Adipocyte (in vitro differentiated cells): Measurements from ENCODE around the gene RASGRF2.
"Not testable (repeated sequence)": the region's sequence is repeated elsewhere in the genome, so short reads cannot be mapped to it uniquely, and the experiment has no call there.

Experiments used
- DNase-seq: peaks from one replicate; pipeline ENCODE4 v3.0.0-alpha.2; 2015; ENCODE audit warnings: low read depth
- H3K27me3 ChIP-seq: replicated peaks from 2 replicates; pipeline ENCODE4 v1.7.0; 2013; ENCODE audit warnings: mild to moderate bottlenecking, low read length, moderate library complexity; ENCODE audit not compliant: control insufficient read depth, insufficient read depth
- H3K36me3 ChIP-seq: 2 replicates; pipeline ENCODE4 v1.7.0; 2013; ENCODE audit warnings: low read length, mild to moderate bottlenecking, moderate library complexity; ENCODE audit not compliant: control insufficient read depth, insufficient read depth, severe bottlenecking
- H3K4me1 ChIP-seq: 2 replicates; pipeline ENCODE4 v1.7.0; 2013; ENCODE audit warnings: mild to moderate bottlenecking, low read length, moderate library complexity; ENCODE audit not compliant: control insufficient read depth, insufficient read depth
- H3K4me3 ChIP-seq: 2 replicates; pipeline ENCODE4 v1.7.0; 2013; ENCODE audit warnings: mild to moderate bottlenecking, low read length, moderate library complexity
- H3K9ac ChIP-seq: 2 replicates; pipeline ENCODE4 v1.7.0; 2013; ENCODE audit warnings: mild to moderate bottlenecking, low read length, moderate library complexity
- H3K9me3 ChIP-seq: 2 replicates; pipeline ENCODE4 v1.7.0; 2013; ENCODE audit warnings: mild to moderate bottlenecking, low read length, moderate library complexity; ENCODE audit not compliant: control insufficient read depth

Gene RASGRF2

GRCh38 chr5:81052325-81052724 is 92.2 kb downstream of the RASGRF2 start:
- Histone ChIP-seq H3K4me1 (no peaks in the 10 kb centered on the region), H3K36me3 (no peaks in the 10 kb centered on the region), H3K9ac (no peak overlapping the region), H3K4me3 (no peak overlapping the region), H3K9me3 (peaks cover 3% of the 10 kb centered on the region), H3K27me3 (peaks cover 7% of the 10 kb centered on the region)
- DNase-seq: no peak

- not testable (repeated sequence) for H3K36me3 ChIP-seq, H3K9me3 ChIP-seq, H3K4me1 ChIP-seq, H3K27me3 ChIP-seq, H3K4me3 ChIP-seq, H3K9ac ChIP-seq, DNase-seq
Measured at GRCh38 chr5:81053282-81053681, 93.1 kb downstream of the RASGRF2 start.

GRCh38 chr5:81058121-81058520 is 98.0 kb downstream of the RASGRF2 start:
- Histone ChIP-seq H3K27me3 (no peaks in the 10 kb centered on the region), H3K36me3 (no peaks in the 10 kb centered on the region), H3K4me1 (no peaks in the 10 kb centered on the region), H3K9me3 (peaks cover 3% of the 10 kb centered on the region), H3K4me3 (no peak overlapping the region), H3K9ac (no peak overlapping the region)
- DNase-seq: no peak

- no peaks in the 10 kb centered on the region for H3K9me3 ChIP-seq
- no peak for DNase-seq
- H3K4me1 ChIP-seq: no peaks in the 10 kb centered on the region
- H3K27me3 ChIP-seq: no peaks in the 10 kb centered on the region
- no peak overlapping the region for H3K9ac ChIP-seq
- H3K36me3 ChIP-seq: no peaks in the 10 kb centered on the region
- no peak overlapping the region for H3K4me3 ChIP-seq
Measured at GRCh38 chr5:81065492-81065891, 105.3 kb downstream of the RASGRF2 start.

GRCh38 chr5:81066102-81066501 is 105.9 kb downstream of the RASGRF2 start:
- H3K4me3 ChIP-seq: no peak overlapping the region
- DNase-seq: no peak
- no peaks in the 10 kb centered on the region for H3K9me3 ChIP-seq
- no peaks in the 10 kb centered on the region for H3K27me3 ChIP-seq
- no peak overlapping the region for H3K9ac ChIP-seq
- H3K36me3 ChIP-seq: no peaks in the 10 kb centered on the region
- H3K4me1 ChIP-seq: no peaks in the 10 kb centered on the region

- Histone ChIP-seq H3K4me1 (no peaks in the 10 kb centered on the region), H3K4me3 (no peak overlapping the region), H3K27me3 (no peaks in the 10 kb centered on the region), H3K9ac (no peak overlapping the region), H3K36me3 (no peaks in the 10 kb centered on the region), H3K9me3 (no peaks in the 10 kb centered on the region)
- peak; percentile 30 for DNase-seq
Measured at GRCh38 chr5:81067406-81067805, 107.2 kb downstream of the RASGRF2 start.

GRCh38 chr5:81068063-81068462 is 107.9 kb downstream of the RASGRF2 start:
- Histone ChIP-seq H3K4me1 (no peaks in the 10 kb centered on the region), H3K9ac (no peak overlapping the region), H3K36me3 (no peaks in the 10 kb centered on the region), H3K27me3 (no peaks in the 10 kb centered on the region), H3K4me3 (no peak overlapping the region), H3K9me3 (no peaks in the 10 kb centered on the region)
- DNase-seq: no peak

- Histone ChIP-seq H3K4me1 (no peaks in the 10 kb centered on the region), H3K27me3 (no peaks in the 10 kb centered on the region), H3K36me3 (no peaks in the 10 kb centered on the region), H3K4me3 (no peak overlapping the region), H3K9ac (no peak overlapping the region), H3K9me3 (no peaks in the 10 kb centered on the region)
- no peak for DNase-seq
Measured at GRCh38 chr5:81068635-81069034, 108.5 kb downstream of the RASGRF2 start.

GRCh38 chr5:81069990-81070389 is 109.8 kb downstream of the RASGRF2 start:
- Histone ChIP-seq H3K27me3 (no peaks in the 10 kb centered on the region), H3K36me3 (no peaks in the 10 kb centered on the region), H3K4me1 (no peaks in the 10 kb centered on the region), H3K4me3 (no peak overlapping the region), H3K9ac (no peak overlapping the region), H3K9me3 (no peaks in the 10 kb centered on the region)
- no peak for DNase-seq

GRCh38 chr5:81070571-81071255 is 110.5 kb downstream of the RASGRF2 start:
- Histone ChIP-seq H3K36me3 (no peaks in the 10 kb centered on the region), H3K4me1 (no peaks in the 10 kb centered on the region), H3K27me3 (peaks cover 3% of the 10 kb centered on the region), H3K9me3 (no peaks in the 10 kb centered on the region), H3K4me3 (no peak overlapping the region), H3K9ac (no peak overlapping the region)
- DNase-seq: no peak

GRCh38 chr5:81075041-81075440 is 114.9 kb downstream of the RASGRF2 start:
- H3K4me1 ChIP-seq: no peaks in the 10 kb centered on the region
- H3K36me3 ChIP-seq: no peaks in the 10 kb centered on the region
- H3K4me3 ChIP-seq: no peak overlapping the region
- peaks cover 3% of the 10 kb centered on the region for H3K27me3 ChIP-seq
- no peak overlapping the region for H3K9ac ChIP-seq
- peaks cover 23% of the 10 kb centered on the region for H3K9me3 ChIP-seq
- no peak for DNase-seq

GRCh38 chr5:81077105-81077504 is 116.9 kb downstream of the RASGRF2 start:
- peaks cover 23% of the 10 kb centered on the region for H3K9me3 ChIP-seq
- H3K4me3 ChIP-seq: no peak overlapping the region
- peaks cover 3% of the 10 kb centered on the region for H3K27me3 ChIP-seq
- no peak overlapping the region for H3K9ac ChIP-seq
- DNase-seq: no peak
- no peaks in the 10 kb centered on the region for H3K36me3 ChIP-seq
- H3K4me1 ChIP-seq: no peaks in the 10 kb centered on the region
